C1 segment of cervical spinal cord (tissue), 14 donors: ENCODE data around the gene ABL1.
A peak's percentile ranks its signal among the peaks of the same experiment; 100 is the strongest.

Experiments used
- DNase-seq, 14 donors: peaks; one replicate each; lab custom pipeline; 2025; lab: John Stamatoyannopoulos, UW

The ABL1 gene

GRCh38 chr9:130917168-130917960 is 82.3 kb downstream of the ABL1 start:
- DNase-seq = no peak

- DNase-seq = peak in 1 of 14 donors; percentile 45
Measured at GRCh38 chr9:130918101-130918825, 83.2 kb downstream of the ABL1 start.

GRCh38 chr9:130918826-130919558 is 83.9 kb downstream of the ABL1 start:
- DNase-seq = peak in 7 of 14 donors; percentile 9 to 55 (median 37)

- no peak for DNase-seq
Measured at GRCh38 chr9:130919559-130920145, 84.6 kb downstream of the ABL1 start.

- DNase-seq = no peak
Measured at GRCh38 chr9:130920233-130920632, 85.2 kb downstream of the ABL1 start.

- DNase-seq = no peak
Measured at GRCh38 chr9:130920762-130921299, 85.8 kb downstream of the ABL1 start.

GRCh38 chr9:130921300-130921988 is 86.4 kb downstream of the ABL1 start:
- DNase-seq = no peak

GRCh38 chr9:130921989-130922892 is 87.2 kb downstream of the ABL1 start:
- DNase-seq = no peak

- DNase-seq = no peak
Measured at GRCh38 chr9:130922893-130923610, 88.0 kb downstream of the ABL1 start.

- DNase-seq = no peak
Measured at GRCh38 chr9:130923611-130924447, 88.8 kb downstream of the ABL1 start.

GRCh38 chr9:130924448-130924788 is 89.4 kb downstream of the ABL1 start:
- no peak for DNase-seq

- DNase-seq = no peak
Measured at GRCh38 chr9:130925050-130925678, 90.1 kb downstream of the ABL1 start.

- DNase-seq = no peak
Measured at GRCh38 chr9:130927338-130927737, 92.3 kb downstream of the ABL1 start.

GRCh38 chr9:130927995-130928900 is 93.2 kb downstream of the ABL1 start:
- DNase-seq = peak in 1 of 14 donors; percentile 47

GRCh38 chr9:130929571-130930038 is 94.6 kb downstream of the ABL1 start:
- no peak for DNase-seq

- DNase-seq = no peak
Measured at GRCh38 chr9:130930132-130930803, 95.2 kb downstream of the ABL1 start.
